Measurements from ENCODE around the gene OR52H1. TPM values are rescaled to one million over a fixed set of nuclear protein-coding genes. Genes with fewer than 3 reads are reported as not detected.

The OR52H1 gene
- total and polyA plus RNA-seq, 2 experiments from 2014 or later, result not detected

DNA sequence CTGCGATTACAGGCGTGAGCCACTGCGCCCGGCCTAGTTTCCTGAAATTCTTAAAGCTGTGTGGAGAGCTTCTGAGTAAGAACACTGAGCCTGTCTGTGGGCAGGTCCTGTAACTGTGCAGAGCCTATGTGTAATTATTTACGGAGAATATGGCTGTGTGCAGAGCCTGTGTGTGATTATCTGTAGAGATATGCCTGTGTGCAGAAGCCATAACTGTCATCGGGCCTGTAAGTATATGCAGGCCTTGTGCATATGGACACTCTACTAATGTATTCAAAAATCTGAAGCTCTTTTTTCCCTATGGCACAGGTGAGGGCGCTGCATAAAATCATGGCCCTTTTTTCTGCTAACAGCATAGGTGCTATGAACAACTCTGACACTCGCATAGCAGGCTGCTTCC, 32.2 kb upstream of the OR52H1 start, which contains the start of gene OR52B6:
OR52B6 (plus strand) TSS at position 301 of the 400 bp plus-strand sequence; CDS start at position 301, 0 bp downstream.
- no peaks in the 10 kb centered on the region for H3K4me1 ChIP-seq (ENCODE audit: insufficient read depth)
- H3K9ac ChIP-seq, result no peak within 1 kb of the TSS
- no peak within 1 kb of the TSS for H3K4me2 ChIP-seq (ENCODE audit: unreplicated experiment)
- in situ Hi-C loops (cut with MboI), result no loop called here
- H2AFZ ChIP-seq, result no peak within 1 kb of the TSS
- H3K79me2 ChIP-seq (ENCODE audit: insufficient read depth), result no peaks in the 10 kb centered on the region
- H3K9me2 ChIP-seq (ENCODE audit: insufficient read depth), result no peaks in the 10 kb centered on the region
- no peak within 1 kb of the TSS for H3K4me3 ChIP-seq
- H3F3A ChIP-seq (ENCODE audit: insufficient read depth), result no peaks in the 10 kb centered on the region
- H3K36me3 ChIP-seq (ENCODE audit: low read depth), result no peaks in the 10 kb centered on the region
- 66 to 77% methylated on average over 8 of the region's 8 CpGs for WGBS, 2 experiments (ENCODE audit: low coverage in 1 of 2, low lambda C conversion rate in 2 of 2, missing lambda C conversion rate in 2 of 2)
- no peak for DNase-seq
- TF ChIP-seq EZH2 (IDR thresholded peaks at IDR 0.05; ENCODE audit: insufficient read depth, poor library complexity, severe bottlenecking) (no peak), EZH2phosphoT487 (IDR thresholded peaks at IDR 0.05; ENCODE audit: insufficient read depth, low read depth) (no peak)
- H3K27ac ChIP-seq, result no peak within 1 kb of the TSS
- no peaks in the 10 kb centered on the region for H3K9me3 ChIP-seq (ENCODE audit: low read depth)
- H3K27me3 ChIP-seq (replicated peaks; ENCODE audit: insufficient read depth), result no peaks in the 10 kb centered on the region
- H4K20me1 ChIP-seq (ENCODE audit: insufficient read depth), result no peaks in the 10 kb centered on the region

- Histone ChIP-seq H3K27me3 (replicated peaks; ENCODE audit: insufficient read depth) (no peaks in the 10 kb centered on the region), H3K4me2 (ENCODE audit: unreplicated experiment) (no peak overlapping the region), H4K20me1 (ENCODE audit: insufficient read depth) (no peaks in the 10 kb centered on the region), H3K4me1 (ENCODE audit: insufficient read depth) (no peaks in the 10 kb centered on the region), H3K27ac (no peak overlapping the region), H3K9ac (no peak overlapping the region), H2AFZ (no peak overlapping the region), H3K9me3 (ENCODE audit: low read depth) (no peaks in the 10 kb centered on the region), H3F3A (ENCODE audit: insufficient read depth) (no peaks in the 10 kb centered on the region), H3K4me3 (no peak overlapping the region), H3K9me2 (ENCODE audit: insufficient read depth) (no peaks in the 10 kb centered on the region), H3K36me3 (ENCODE audit: low read depth) (no peaks in the 10 kb centered on the region), H3K79me2 (ENCODE audit: insufficient read depth) (no peaks in the 10 kb centered on the region)
- in situ Hi-C loops (cut with MboI), result no loop called here
- DNase-seq, result no peak
- no peak for TF ChIP-seq EZH2phosphoT487 (IDR thresholded peaks at IDR 0.05; ENCODE audit: insufficient read depth, low read depth)
These were observed 28.8 kb upstream of the OR52H1 start for GRCh38 chr11:5577101-5577500.

- Histone ChIP-seq H3K9me3 (ENCODE audit: low read depth) (no peaks in the 10 kb centered on the region), H3K27ac (no peak overlapping the region), H4K20me1 (ENCODE audit: insufficient read depth) (no peaks in the 10 kb centered on the region), H3K4me3 (no peak overlapping the region), H3K9me2 (ENCODE audit: insufficient read depth) (no peaks in the 10 kb centered on the region), H3K4me2 (ENCODE audit: unreplicated experiment) (no peak overlapping the region), H3K36me3 (ENCODE audit: low read depth) (no peaks in the 10 kb centered on the region), H2AFZ (no peak overlapping the region), H3K9ac (no peak overlapping the region), H3F3A (ENCODE audit: insufficient read depth) (no peaks in the 10 kb centered on the region), H3K27me3 (replicated peaks; ENCODE audit: insufficient read depth) (no peaks in the 10 kb centered on the region), H3K79me2 (ENCODE audit: insufficient read depth) (no peaks in the 10 kb centered on the region), H3K4me1 (ENCODE audit: insufficient read depth) (no peaks in the 10 kb centered on the region)
- DNase-seq, result no peak
- TF ChIP-seq EZH2phosphoT487 (IDR thresholded peaks at IDR 0.05; ENCODE audit: insufficient read depth, low read depth), result no peak
- no peak for TF ChIP-seq EZH2 (IDR thresholded peaks at IDR 0.05; ENCODE audit: insufficient read depth, poor library complexity, severe bottlenecking)
- 47 to 55% methylated on average over 4 of the region's 4 CpGs for WGBS, 2 experiments (ENCODE audit: low coverage in 1 of 2, low lambda C conversion rate in 2 of 2, missing lambda C conversion rate in 2 of 2)
- in situ Hi-C loops (cut with MboI), result no loop called here
These were observed 26.8 kb upstream of the OR52H1 start for GRCh38 chr11:5575152-5575551.

GRCh38 chr11:5574654-5575053, 26.3 kb upstream of the OR52H1 start:
- no peaks in the 10 kb centered on the region for H3K36me3 ChIP-seq (ENCODE audit: low read depth)
- no peaks in the 10 kb centered on the region for H3K79me2 ChIP-seq (ENCODE audit: insufficient read depth)
- no peak overlapping the region for H3K4me3 ChIP-seq
- no peaks in the 10 kb centered on the region for H3F3A ChIP-seq (ENCODE audit: insufficient read depth)
- H3K4me1 ChIP-seq (ENCODE audit: insufficient read depth), result no peaks in the 10 kb centered on the region
- H2AFZ ChIP-seq, result no peak overlapping the region
- H3K4me2 ChIP-seq (ENCODE audit: unreplicated experiment), result no peak overlapping the region
- no peak overlapping the region for H3K9ac ChIP-seq
- H4K20me1 ChIP-seq (ENCODE audit: insufficient read depth), result no peaks in the 10 kb centered on the region
- no peak for DNase-seq
- H3K9me3 ChIP-seq (ENCODE audit: low read depth), result no peaks in the 10 kb centered on the region
- WGBS, 2 experiments (ENCODE audit: low coverage in 1 of 2, low lambda C conversion rate in 2 of 2, missing lambda C conversion rate in 2 of 2), result 70 to 82% methylated on average over 2 of the region's 2 CpGs
- no peaks in the 10 kb centered on the region for H3K9me2 ChIP-seq (ENCODE audit: insufficient read depth)
- H3K27ac ChIP-seq, result no peak overlapping the region
- in situ Hi-C loops (cut with MboI), result no loop called here
- no peaks in the 10 kb centered on the region for H3K27me3 ChIP-seq (replicated peaks; ENCODE audit: insufficient read depth)
- TF ChIP-seq EZH2 (IDR thresholded peaks at IDR 0.05; ENCODE audit: insufficient read depth, poor library complexity, severe bottlenecking), result no peak
- TF ChIP-seq EZH2phosphoT487 (IDR thresholded peaks at IDR 0.05; ENCODE audit: insufficient read depth, low read depth), result no peak
